Stimulated activated CD4-positive, alpha-beta T cell treated with anti-CD3 and anti-CD28 coated beads, TNF-alpha, amount 100 ng/mL, for 24 hours (primary cell): Measurements from ENCODE around the gene NCKAP5.

ENCODE experiments used
- DNase-seq, 3 experiments: peaks; one replicate each; pipeline ENCODE4 v3.0.0-alpha.2; 2020; ENCODE audit warnings: low read depth in 3 of 3

NCKAP5 gene

GRCh38 chr2:133266041-133266925 is 302.0 kb downstream of the NCKAP5 start:
- DNase-seq = no peak

GRCh38 chr2:133265432-133265949 is 302.8 kb downstream of the NCKAP5 start:
- no peak for DNase-seq

- no peak for DNase-seq
Measured at GRCh38 chr2:133264989-133265401, 303.3 kb downstream of the NCKAP5 start.

- DNase-seq = no peak
Measured at GRCh38 chr2:133262893-133263292, 305.4 kb downstream of the NCKAP5 start.

- no peak for DNase-seq
Measured at GRCh38 chr2:133255360-133255759, 312.9 kb downstream of the NCKAP5 start.

GRCh38 chr2:133253793-133254192 is 314.5 kb downstream of the NCKAP5 start:
- no peak for DNase-seq

GRCh38 chr2:133252780-133253355 is 315.4 kb downstream of the NCKAP5 start:
- no peak for DNase-seq

- DNase-seq = no peak
Measured at GRCh38 chr2:133249362-133249761, 318.9 kb downstream of the NCKAP5 start.

- DNase-seq = no peak
Measured at GRCh38 chr2:133248264-133248663, 320.0 kb downstream of the NCKAP5 start.

GRCh38 chr2:133247631-133248030 is 320.6 kb downstream of the NCKAP5 start:
- no peak for DNase-seq

- no peak for DNase-seq
Measured at GRCh38 chr2:133241224-133241571, 327.1 kb downstream of the NCKAP5 start.

- no peak for DNase-seq
Measured at GRCh38 chr2:133240491-133241223, 327.6 kb downstream of the NCKAP5 start.

- no peak for DNase-seq
Measured at GRCh38 chr2:133235968-133236367, 332.3 kb downstream of the NCKAP5 start.

GRCh38 chr2:133232556-133232955 is 335.7 kb downstream of the NCKAP5 start:
- DNase-seq = no peak

- no peak for DNase-seq
Measured at GRCh38 chr2:133231264-133231663, 337.0 kb downstream of the NCKAP5 start.

GRCh38 chr2:133229974-133230373 is 338.3 kb downstream of the NCKAP5 start:
- DNase-seq = no peak

- DNase-seq = no peak
Measured at GRCh38 chr2:133223226-133223625, 345.0 kb downstream of the NCKAP5 start.

- no peak for DNase-seq
Measured at GRCh38 chr2:133221398-133221797, 346.9 kb downstream of the NCKAP5 start.

GRCh38 chr2:133218204-133218603 is 350.1 kb downstream of the NCKAP5 start:
- no peak for DNase-seq

GRCh38 chr2:133215477-133215876 is 352.8 kb downstream of the NCKAP5 start:
- DNase-seq = no peak

- DNase-seq = no peak
Measured at GRCh38 chr2:133213651-133214050, 354.6 kb downstream of the NCKAP5 start.

GRCh38 chr2:133209325-133209724 is 358.9 kb downstream of the NCKAP5 start:
- DNase-seq = no peak
